Astrocyte (in vitro differentiated cells and primary cell): ENCODE data around the gene MRPL36. TPM values are rescaled to one million over a fixed set of nuclear protein-coding genes. Genes with fewer than 3 reads are reported as not detected.

ENCODE experiments used
- DNase-seq: peaks from one replicate; pipeline ENCODE4 v3.0.0-alpha.2; 2010; ENCODE audit warnings: low read depth
- FAIRE-seq: peaks from 2 replicates; lab custom pipeline; 2011; peaks lifted over from hg19 to GRCh38; lab: Jason Lieb, UNC
- H2AFZ ChIP-seq: 2 replicates; pipeline ENCODE4 v1.6.0; 2012; ENCODE audit warnings: low read depth, low read length, inconsistent platforms
- H3K27ac ChIP-seq: 2 replicates; pipeline ENCODE4 v1.5.1; 2011; ENCODE audit warnings: low read depth, low read length, inconsistent platforms
- H3K27me3 ChIP-seq: 2 replicates; pipeline ENCODE4 v1.6.0; 2011; ENCODE audit warnings: low read length, inconsistent platforms; ENCODE audit not compliant: insufficient read depth
- H3K36me3 ChIP-seq: 2 replicates; pipeline ENCODE4 v1.5.1; 2011; ENCODE audit warnings: low read length, inconsistent platforms; ENCODE audit not compliant: insufficient read depth
- H3K4me1 ChIP-seq: 2 replicates; pipeline ENCODE4 v1.5.1; 2011; ENCODE audit warnings: low read length, inconsistent platforms; ENCODE audit not compliant: insufficient read depth
- H3K4me2 ChIP-seq: 2 replicates; pipeline ENCODE4 v1.6.0; 2012; ENCODE audit warnings: low read length, inconsistent platforms
- H3K4me3 ChIP-seq: 2 replicates; pipeline ENCODE4 v1.5.1; 2011; ENCODE audit warnings: low read depth, mild to moderate bottlenecking, low read length, inconsistent platforms; ENCODE audit not compliant: insufficient read depth
- H3K79me2 ChIP-seq: 2 replicates; pipeline ENCODE4 v1.6.0; 2012; ENCODE audit warnings: mild to moderate bottlenecking, low read length, inconsistent platforms; ENCODE audit not compliant: insufficient read depth
- H3K9ac ChIP-seq: 2 replicates; pipeline ENCODE4 v1.6.0; 2012; ENCODE audit warnings: mild to moderate bottlenecking, low read length, inconsistent platforms
- H3K9me3 ChIP-seq: 2 replicates; pipeline ENCODE4 v1.5.1; 2012; ENCODE audit warnings: low read depth, mild to moderate bottlenecking, low read length, inconsistent platforms; ENCODE audit not compliant: insufficient read depth
- H4K20me1 ChIP-seq: 2 replicates; pipeline ENCODE4 v1.6.0; 2012; ENCODE audit warnings: low read length, inconsistent platforms; ENCODE audit not compliant: insufficient read depth
- H3K27ac Mint-ChIP-seq: one replicate; pipeline ENCODE4 v1.8.0; 2021; ENCODE audit warnings: mild to moderate bottlenecking, mixed read lengths; ENCODE audit not compliant: unreplicated experiment
- H3K27me3 Mint-ChIP-seq: one replicate; pipeline ENCODE4 v1.8.0; 2021; ENCODE audit warnings: low read depth, mixed read lengths; ENCODE audit not compliant: unreplicated experiment
- H3K36me3 Mint-ChIP-seq: one replicate; pipeline ENCODE4 v1.8.0; 2021; ENCODE audit warnings: low read depth, mixed read lengths; ENCODE audit not compliant: unreplicated experiment
- H3K4me1 Mint-ChIP-seq: one replicate; pipeline ENCODE4 v1.8.0; 2021; ENCODE audit warnings: low read depth, mixed read lengths; ENCODE audit not compliant: unreplicated experiment
- H3K4me3 Mint-ChIP-seq: one replicate; pipeline ENCODE4 v1.8.0; 2021; ENCODE audit warnings: mild to moderate bottlenecking, moderate library complexity, mixed read lengths; ENCODE audit not compliant: unreplicated experiment
- H3K9me3 Mint-ChIP-seq: one replicate; pipeline ENCODE4 v1.8.0; 2021; ENCODE audit warnings: mild to moderate bottlenecking, mixed read lengths; ENCODE audit not compliant: unreplicated experiment
- EZH2 ChIP-seq: IDR thresholded peaks from 2 replicates; pipeline ENCODE4 v1.6.1; 2012; ENCODE audit warnings: mild to moderate bottlenecking, low read length, inconsistent platforms; ENCODE audit not compliant: insufficient read depth
- total RNA-seq: library from RNA; stranded (reverse); gene quantifications from 2 replicates; pipeline ENCODE4 v1.2.1, GENCODE V29; 2021
- TF ChIP-seq, protein P1 (sequence below): IDR thresholded peaks from 2 replicates; pipeline ENCODE4 v1.5.1; 2011; ENCODE audit warnings: low read depth, mild to moderate bottlenecking, inconsistent platforms, low read length, moderate library complexity; ENCODE audit not compliant: insufficient read depth

Gene MRPL36
- total RNA-seq, 1 donor from 2014 or later: 72.2 TPM

DNA sequence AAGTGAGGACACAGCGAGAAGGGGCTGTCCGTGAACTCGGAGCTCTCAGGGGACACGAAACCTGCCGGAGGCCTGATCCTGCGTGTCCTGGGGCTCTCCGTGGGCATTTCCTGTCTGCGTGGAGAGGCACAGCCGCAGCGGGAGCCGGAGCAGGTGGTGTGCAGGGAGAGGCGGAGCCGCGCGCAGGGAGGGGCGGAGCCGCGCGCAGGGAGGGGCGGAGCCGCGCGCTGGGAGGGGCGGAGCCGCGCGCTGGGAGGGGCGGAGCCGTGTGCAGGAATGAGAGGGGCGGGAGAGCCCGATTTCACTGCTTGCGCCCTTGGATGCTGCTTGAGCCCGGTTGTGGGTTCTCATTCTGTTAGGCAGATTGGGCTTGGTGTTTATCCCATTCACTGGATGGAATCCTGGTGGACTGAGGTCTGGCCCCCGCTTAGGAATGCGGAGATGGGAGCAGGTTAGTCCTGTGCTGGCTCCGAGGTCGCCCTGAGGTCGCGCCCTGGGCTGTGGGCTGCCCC is 28.3 kb upstream of the MRPL36 start:
- TF ChIP-seq, protein P1, sequence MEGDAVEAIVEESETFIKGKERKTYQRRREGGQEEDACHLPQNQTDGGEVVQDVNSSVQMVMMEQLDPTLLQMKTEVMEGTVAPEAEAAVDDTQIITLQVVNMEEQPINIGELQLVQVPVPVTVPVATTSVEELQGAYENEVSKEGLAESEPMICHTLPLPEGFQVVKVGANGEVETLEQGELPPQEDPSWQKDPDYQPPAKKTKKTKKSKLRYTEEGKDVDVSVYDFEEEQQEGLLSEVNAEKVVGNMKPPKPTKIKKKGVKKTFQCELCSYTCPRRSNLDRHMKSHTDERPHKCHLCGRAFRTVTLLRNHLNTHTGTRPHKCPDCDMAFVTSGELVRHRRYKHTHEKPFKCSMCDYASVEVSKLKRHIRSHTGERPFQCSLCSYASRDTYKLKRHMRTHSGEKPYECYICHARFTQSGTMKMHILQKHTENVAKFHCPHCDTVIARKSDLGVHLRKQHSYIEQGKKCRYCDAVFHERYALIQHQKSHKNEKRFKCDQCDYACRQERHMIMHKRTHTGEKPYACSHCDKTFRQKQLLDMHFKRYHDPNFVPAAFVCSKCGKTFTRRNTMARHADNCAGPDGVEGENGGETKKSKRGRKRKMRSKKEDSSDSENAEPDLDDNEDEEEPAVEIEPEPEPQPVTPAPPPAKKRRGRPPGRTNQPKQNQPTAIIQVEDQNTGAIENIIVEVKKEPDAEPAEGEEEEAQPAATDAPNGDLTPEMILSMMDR: no peak
- TF ChIP-seq EZH2: no peak
- H3K4me3 Mint-ChIP-seq: no peak overlapping the region
- no peak overlapping the region for H3K4me2 ChIP-seq

DNA sequence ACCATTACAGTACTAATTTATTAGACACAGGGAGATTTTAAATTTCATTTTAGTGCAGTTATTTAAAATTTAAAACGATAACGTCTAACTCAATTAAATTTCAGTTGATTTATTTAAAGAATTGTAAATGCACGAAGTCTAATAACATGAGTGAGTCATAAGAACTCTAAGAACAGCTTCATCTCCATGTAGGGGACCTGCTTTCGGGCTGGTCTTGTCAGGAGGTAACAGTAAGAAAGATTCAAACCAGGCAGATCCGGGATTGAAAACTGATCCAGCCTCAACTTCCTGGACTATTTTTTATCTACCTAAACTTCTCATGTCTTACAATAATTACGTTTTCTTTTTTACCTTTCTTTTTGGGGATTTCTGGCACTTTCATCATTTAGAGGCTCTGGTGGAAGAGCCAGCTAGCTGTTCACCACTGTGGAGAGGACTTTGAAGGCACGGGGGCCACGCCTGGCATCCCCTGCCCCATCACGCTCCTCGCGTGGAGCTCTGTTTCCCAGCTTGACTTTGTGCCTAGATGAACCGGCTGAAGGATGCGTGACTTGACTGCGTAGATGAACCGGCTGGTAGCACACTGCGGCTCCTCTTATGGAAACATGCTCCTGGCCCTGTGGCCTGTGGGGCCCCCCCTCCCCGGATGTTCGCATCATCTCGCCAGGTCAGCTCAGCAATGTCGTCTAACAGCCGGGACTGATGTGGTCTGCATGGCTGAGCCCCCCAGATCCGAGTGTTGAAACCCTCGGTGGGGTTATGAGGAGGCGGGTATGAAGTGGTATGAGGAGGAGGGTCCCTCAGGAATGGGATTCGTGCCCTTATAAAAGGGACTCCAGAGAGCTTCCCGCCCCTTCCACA is 27.6 kb upstream of the MRPL36 start:
- Histone ChIP-seq H3K4me3 (no peak overlapping the region), H3K9ac (no peak overlapping the region), H3K4me1 (no peaks in the 10 kb centered on the region), H3K27ac (no peak overlapping the region), H4K20me1 (no peaks in the 10 kb centered on the region), H2AFZ (no peak overlapping the region), H3K9me3 (no peaks in the 10 kb centered on the region), H3K36me3 (peaks cover 6% of the 10 kb centered on the region), H3K4me2 (no peak overlapping the region), H3K27me3 (no peaks in the 10 kb centered on the region), H3K79me2 (no peaks in the 10 kb centered on the region)
- Mint-ChIP-seq H3K9me3 (peaks cover 1% of the 10 kb centered on the region), H3K27me3 (peaks cover 6% of the 10 kb centered on the region), H3K4me1 (peaks cover 1% of the 10 kb centered on the region), H3K27ac (no peak overlapping the region), H3K36me3 (peaks cover 22% of the 10 kb centered on the region), H3K4me3 (no peak overlapping the region)
- no peak for TF ChIP-seq EZH2
- TF ChIP-seq, protein P1: no peak
- DNase-seq: no peak
- no peak for FAIRE-seq

More for the DNA sequence above, 28.3 kb upstream of the MRPL36 start:
- Histone ChIP-seq H3K79me2 (no peaks in the 10 kb centered on the region), H3K4me1 (no peaks in the 10 kb centered on the region), H3K27me3 (no peaks in the 10 kb centered on the region), H3K27ac (no peak overlapping the region), H3K4me3 (no peak overlapping the region), H3K9me3 (no peaks in the 10 kb centered on the region), H4K20me1 (no peaks in the 10 kb centered on the region), H2AFZ (no peak overlapping the region), H3K9ac (no peak overlapping the region), H3K36me3 (peaks cover 2% of the 10 kb centered on the region)
- Mint-ChIP-seq H3K27ac (peak overlapping the region; percentile 34), H3K4me1 (peaks cover 1% of the 10 kb centered on the region), H3K36me3 (peaks cover 18% of the 10 kb centered on the region), H3K27me3 (peaks cover 10% of the 10 kb centered on the region), H3K9me3 (peaks cover 1% of the 10 kb centered on the region)
- DNase-seq (no peak), FAIRE-seq (no peak)
